K562 (cell line): Measurements from ENCODE around the gene SHROOM3. TPM values are rescaled to one million over a fixed set of nuclear protein-coding genes. Genes with fewer than 3 reads are reported as not detected.
"Not testable (repeated sequence)": the region's sequence is repeated elsewhere in the genome, so short reads cannot be mapped to it uniquely, and the experiment has no call there.

Experiments
- ATAC-seq: fragments of 200-7000 bp; cut with Tn5 transposase; 3 replicates; pipeline ENCODE4 v1.9.1; 2020; ENCODE audit warnings: moderate library complexity
- BruUV-seq: library from RNA; stranded (reverse); fragments of 400-500 nt; replicated peaks from 2 replicates; lab custom pipeline; 2021; lab: Mats Ljungman, UMichigan
- CTCF ChIA-PET: fragments of 300-600 bp; formaldehyde crosslinking; extraction: SDS; loops from one replicate; lab custom pipeline; 2021; ENCODE audit warnings: low intra/inter-chr PET ratio; lab: Yijun Ruan, JAX
- POLR2A ChIA-PET: fragments of 300-600, 350-650 bp; sonication (Branson Sonifier 250); formaldehyde crosslinking; extraction: SDS; loops from one replicate; lab custom pipeline; 2021; ENCODE audit warnings: antibody characterized with exemption, inconsistent platforms; lab: Yijun Ruan, JAX
- DNase-seq, 4 experiments: peaks; one replicate each; pipeline versions ENCODE4 v3.0.0 to v3.0.0-alpha.2; 2011 to 2018; ENCODE audit warnings: low spot score in 3 of 4, mixed read lengths in 3 of 4; ENCODE audit errors: extremely low read depth in 1 of 4
- FAIRE-seq: peaks from 2 replicates; lab custom pipeline; 2011; peaks lifted over from hg19 to GRCh38; lab: Jason Lieb, UNC
- H2AFZ ChIP-seq: 2 replicates; pipeline ENCODE4 v1.6.0; 2011; ENCODE audit warnings: low read depth, low read length, control low read depth, inconsistent platforms
- H3K27ac ChIP-seq: fragments of 200-600 bp; 3 replicates; pipeline ENCODE4 v1.8.0; 2011; ENCODE audit warnings: low read depth, mild to moderate bottlenecking, control low read depth, inconsistent platforms, low read length, moderate library complexity, mixed read lengths; ENCODE audit errors: extremely low read depth
- H3K27me3 ChIP-seq, 2 experiments: fragments of 300-600 bp in 1 of 2; 2 replicates in 1 of 2; 3 replicates in 1 of 2; pipeline versions ENCODE4 v1.6.0 to v1.8.0; 2011; ENCODE audit warnings: inconsistent platforms in 2 of 2, low read length in 2 of 2, mild to moderate bottlenecking in 1 of 2, mixed read lengths in 1 of 2, moderate library complexity in 1 of 2; ENCODE audit not compliant: control insufficient read depth in 2 of 2, insufficient read depth in 2 of 2
- H3K36me3 ChIP-seq: fragments of 300-600 bp; 3 replicates; pipeline ENCODE4 v1.8.0; 2011; ENCODE audit warnings: mild to moderate bottlenecking, low read length, inconsistent platforms; ENCODE audit not compliant: control insufficient read depth, insufficient read depth
- H3K4me1 ChIP-seq, 2 experiments: fragments of 200-600 bp in 1 of 2; replicated peaks in 1 of 2; 2 replicates in 1 of 2; 3 replicates in 1 of 2; pipeline versions ENCODE4 v1.5.1 to v1.8.0; 2011; ENCODE audit warnings: inconsistent platforms in 2 of 2, low read length in 2 of 2, mild to moderate bottlenecking in 1 of 2, mixed read lengths in 1 of 2, moderate library complexity in 1 of 2; ENCODE audit not compliant: control insufficient read depth in 2 of 2, insufficient read depth in 2 of 2
- H3K4me2 ChIP-seq: 2 replicates; pipeline ENCODE4 v1.6.1; 2011; ENCODE audit warnings: low read length, control low read depth, inconsistent platforms, mixed read lengths; ENCODE audit not compliant: insufficient read depth
- H3K4me3 ChIP-seq: fragments of 200-600 bp; sonication (generic), shearing (Covaris generic); 2 replicates; pipeline ENCODE4 v1.5.1; 2016; ENCODE audit warnings: control low read depth, inconsistent platforms
- H3K79me2 ChIP-seq: fragments of 200-600 bp; 3 replicates; pipeline ENCODE4 v1.8.0; 2011; ENCODE audit warnings: low read length, inconsistent platforms; ENCODE audit not compliant: control insufficient read depth, insufficient read depth
- H3K9ac ChIP-seq, 2 experiments: 2 replicates each; pipeline versions ENCODE4 v1.6.0 to v1.6.1; 2011; ENCODE audit warnings: low read depth in 2 of 2, low read length in 2 of 2, control low read depth in 1 of 2, inconsistent platforms in 1 of 2, mild to moderate bottlenecking in 1 of 2, mixed read lengths in 1 of 2; ENCODE audit not compliant: insufficient read depth in 1 of 2
- H3K9me1 ChIP-seq: one replicate; pipeline ENCODE4 v1.6.0; 2011; ENCODE audit warnings: inconsistent platforms, mild to moderate bottlenecking, low read length, moderate library complexity; ENCODE audit not compliant: control insufficient read depth, insufficient read depth
- H3K9me3 ChIP-seq: replicated peaks from 2 replicates; pipeline ENCODE4 v1.5.1; 2011; ENCODE audit warnings: low read depth, low read length, inconsistent platforms; ENCODE audit not compliant: control insufficient read depth, insufficient read depth
- H4K20me1 ChIP-seq: replicated peaks from 2 replicates; pipeline ENCODE4 v1.6.1; 2011; ENCODE audit warnings: low read length, inconsistent platforms, mixed read lengths; ENCODE audit not compliant: control insufficient read depth, insufficient read depth
- MXD1 ChIP-seq: fragments of 250-450 bp; sonication (Bioruptor Pico); IDR thresholded peaks from 2 replicates; pipeline ENCODE4 v1.8.0; 2021; ENCODE audit warnings: borderline replicate concordance, mild to moderate bottlenecking, moderate library complexity; ENCODE audit not compliant: poor library complexity, severe bottlenecking
- PCBP1 ChIP-seq: fragments of 200-400 bp; formaldehyde crosslinking; IDR thresholded peaks from 2 replicates; pipeline ENCODE4 v1.6.1; 2018; ENCODE audit warnings: mild to moderate bottlenecking, low read depth, low read length; ENCODE audit not compliant: poor library complexity, severe bottlenecking
- PREB ChIP-seq: sonication (generic); formaldehyde crosslinking; IDR thresholded peaks from 2 replicates; pipeline ENCODE4 v1.8.1; 2023; ENCODE audit warnings: mild to moderate bottlenecking, missing genetic modification reagents
- STAT5A ChIP-seq: IDR thresholded peaks from 2 replicates; pipeline ENCODE4 v1.6.1; 2012; ENCODE audit warnings: low read length, inconsistent platforms, borderline replicate concordance
- TCF7 ChIP-seq: sonication (generic); IDR thresholded peaks from 2 replicates; pipeline ENCODE4 v1.6.1; 2016; ENCODE audit warnings: antibody characterized with exemption, borderline replicate concordance
- ZNF174 ChIP-seq: fragments of 250-450 bp; sonication (Bioruptor Pico); IDR thresholded peaks from 2 replicates; pipeline ENCODE4 v1.4.0; 2020; ENCODE audit warnings: mild to moderate bottlenecking
- ZNF239 ChIP-seq: fragments of 250-450 bp; sonication (Bioruptor Pico); IDR thresholded peaks from 2 replicates; pipeline ENCODE4 v1.4.0; 2020; ENCODE audit warnings: mild to moderate bottlenecking
- WGBS: fragments of 100-300 bp; shearing (Covaris generic); methylation state at CpG from one replicate; pipeline ENCODE4 v1.1.6; 2016; ENCODE audit warnings: low coverage, mixed read lengths; ENCODE audit not compliant: insufficient coverage; ENCODE audit errors: missing lambda C conversion rate; 5-methylcytosine and 5-hydroxymethylcytosine counted together
- in situ Hi-C: fragments of 300-500 bp; cut with MboI; formaldehyde crosslinking; loops from 4 replicates; pipeline ENCODE4 v1.15.0; 2018; ENCODE audit warnings: inconsistent platforms, mixed read lengths
- intact Hi-C: fragments of 100-400 bp; cut with micrococcal nuclease; formaldehyde crosslinking; loops from 2 replicates; pipeline ENCODE4 v1.14.2; 2022
- polyA plus RNA-seq, 8 experiments: library from polyadenylated mRNA; depleted of rRNA in 4 of 8; stranded (reverse) in 5 of 8; unstranded in 3 of 8; fragments of >200 nt; fragmentation: Nextera tagmentation in 2 of 8; fragmentation: Illumina TruSeq in 1 of 8; extraction: Ambion mirVana in 2 of 8; extraction: Trizol in 1 of 8; gene quantifications; 2 replicates each; pipeline versions ENCODE4 v1.2.1 to v1.2.3, GENCODE V29; 2011 to 2014; ENCODE audit warnings: inconsistent platforms in 1 of 8, missing spikeins in 1 of 8
- total RNA-seq, 7 experiments: library from RNA; depleted of rRNA in 6 of 7; stranded (reverse); fragments of >200 nt in 6 of 7; fragmentation: Illumina TruSeq in 2 of 7; extraction: Trizol in 2 of 7; gene quantifications; 2 replicates each; pipeline versions ENCODE4 v1.2.1 to v1.2.3, GENCODE V29; 2011 to 2021; ENCODE audit warnings: low replicate concordance in 1 of 7

Gene SHROOM3
- total and polyA plus RNA-seq, 9 of the 15 experiments (the other 6 are each of a cell fraction or from before 2014, with no cell fraction given) = 0.01 to 0.07 TPM; not detected in 7

GRCh38 chr4:76607266-76607799, 172.3 kb downstream of the SHROOM3 start:
- Histone ChIP-seq H4K20me1 (no peaks in the 10 kb centered on the region), H2AFZ (no peak overlapping the region), H3K9ac (no peak overlapping the region), H3K27me3 (no peaks in the 10 kb centered on the region), H3K9me3 (no peaks in the 10 kb centered on the region), H3K9me1 (no peaks in the 10 kb centered on the region), H3K36me3 (no peaks in the 10 kb centered on the region), H3K4me2 (no peak overlapping the region), H3K27ac (no peak overlapping the region), H3K4me3 (no peak overlapping the region), H3K79me2 (no peaks in the 10 kb centered on the region), H3K4me1 (peaks cover 0 to 2% of the 10 kb centered on the region in 2 experiments; a peak in 1 of 5 replicates)
- DNase-seq (no peak), ATAC-seq (no peak), FAIRE-seq (no peak)
- ChIA-PET POLR2A (no interaction called here), CTCF (no interaction called here)
- intact Hi-C loops (no loop called here), in situ Hi-C loops (no loop called here)
- TF ChIP-seq ZNF174 (CRISPR knock-in tag) = no peak
- no peak for TF ChIP-seq ZNF239
- TF ChIP-seq MXD1 (CRISPR knock-in tag) = no peak
- TF ChIP-seq STAT5A = no peak
- TF ChIP-seq TCF7 = no peak
- BruUV-seq = no TSS peak
- 2% methylated on average over 3 of the region's 3 CpGs for WGBS

GRCh38 chr4:76607846-76608245, 172.8 kb downstream of the SHROOM3 start:
- Histone ChIP-seq H3K27me3 (no peaks in the 10 kb centered on the region), H2AFZ (no peak overlapping the region), H4K20me1 (no peaks in the 10 kb centered on the region), H3K9me1 (no peaks in the 10 kb centered on the region), H3K27ac (no peak overlapping the region), H3K9me3 (no peaks in the 10 kb centered on the region), H3K4me2 (no peak overlapping the region), H3K4me3 (no peak overlapping the region), H3K36me3 (no peaks in the 10 kb centered on the region), H3K79me2 (no peaks in the 10 kb centered on the region), H3K4me1 (no peaks in the 10 kb centered on the region; a peak in 1 of 5 replicates), H3K9ac (no peak overlapping the region)
- no peak for TF ChIP-seq PREB (CRISPR knock-in tag)
- no peak for TF ChIP-seq PCBP1
- FAIRE-seq (no peak), DNase-seq (no peak), ATAC-seq (no peak)
- WGBS = 0% methylated on average over 1 of the region's 1 CpG
- intact Hi-C loops = no loop called here
- in situ Hi-C loops = no loop called here
- ChIA-PET POLR2A (no interaction called here), CTCF (no interaction called here)
- no TSS peak for BruUV-seq

- H3K9me1 ChIP-seq, H3K9ac ChIP-seq, H2AFZ ChIP-seq, H3K27ac ChIP-seq, ATAC-seq, H3K79me2 ChIP-seq, BruUV-seq, H3K4me3 ChIP-seq, H3K36me3 ChIP-seq, intact Hi-C loops, H3K27me3 ChIP-seq, DNase-seq, H3K4me1 ChIP-seq, CTCF ChIA-PET, in situ Hi-C loops, POLR2A ChIA-PET, FAIRE-seq, H4K20me1 ChIP-seq, H3K9me3 ChIP-seq, H3K4me2 ChIP-seq: not testable (repeated sequence)
Observed at GRCh38 chr4:76608549-76608948, 173.5 kb downstream of the SHROOM3 start.
